CD4-positive, alpha-beta T cell (primary cell): ENCODE measurements around the gene ADGRB3. TPM values are rescaled to one million over a fixed set of nuclear protein-coding genes. Genes with fewer than 3 reads are reported as not detected.

Experiments used
- ATAC-seq: fragments of 200-7000 bp; cut with Tn5 transposase; one replicate; pipeline ENCODE4 v1.10.0; 2022; ENCODE audit warnings: mild to moderate bottlenecking; ENCODE audit not compliant: poor library complexity
- CTCF ChIA-PET: fragments of 350-600 bp; sonication (Branson Sonifier 250); formaldehyde crosslinking; loops from one replicate; lab custom pipeline; 2021; ENCODE audit warnings: antibody characterized with exemption, inconsistent platforms; lab: Charles Lee
- POLR2A ChIA-PET: fragments of 350-600 bp; sonication (Branson Sonifier 250); formaldehyde crosslinking; loops from one replicate; lab custom pipeline; 2021; ENCODE audit warnings: antibody characterized with exemption, inconsistent platforms; lab: Charles Lee
- DNase-seq, 14 experiments: peaks; one replicate each; pipeline ENCODE4 v3.0.0-alpha.2; 2013 to 2020; ENCODE audit warnings: mixed read lengths in 2 of 14
- H3K27ac ChIP-seq, 2 donors: one replicate each; pipeline versions ENCODE4 v1.5.1 to v1.7.0; 2013; ENCODE audit warnings: low read length in 2 of 2, low read depth in 1 of 2, mild to moderate bottlenecking in 1 of 2
- H3K27me3 ChIP-seq, 2 experiments: 1 replicate in 1 of 2; 2 replicates in 1 of 2; pipeline versions ENCODE4 v1.6.1 to v1.7.0; 2013; ENCODE audit warnings: low read length in 2 of 2, control low read depth in 1 of 2, mild to moderate bottlenecking in 1 of 2, moderate library complexity in 1 of 2; ENCODE audit not compliant: insufficient read depth in 2 of 2, control insufficient read depth in 1 of 2
- H3K36me3 ChIP-seq: one replicate; pipeline ENCODE4 v1.6.1; 2013; ENCODE audit warnings: low read length, control low read depth; ENCODE audit not compliant: insufficient read depth
- H3K4me1 ChIP-seq: one replicate; pipeline ENCODE4 v1.6.1; 2013; ENCODE audit warnings: low read length, control low read depth; ENCODE audit not compliant: insufficient read depth
- H3K4me3 ChIP-seq: one replicate; pipeline ENCODE4 v1.5.1; 2013; ENCODE audit warnings: mild to moderate bottlenecking, low read length, moderate library complexity
- H3K9me3 ChIP-seq, 2 experiments: 1 replicate in 1 of 2; 2 replicates in 1 of 2; pipeline versions ENCODE4 v1.6.1 to v1.7.0; 2013; ENCODE audit warnings: low read length in 2 of 2, mild to moderate bottlenecking in 2 of 2, control low read depth in 1 of 2, moderate library complexity in 1 of 2; ENCODE audit not compliant: control insufficient read depth in 1 of 2, insufficient read depth in 1 of 2
- H3K27ac Mint-ChIP-seq: one replicate; pipeline ENCODE4 v1.8.0; 2020; ENCODE audit warnings: mixed read lengths
- H3K27me3 Mint-ChIP-seq: one replicate; pipeline ENCODE4 v1.8.0; 2021; ENCODE audit warnings: mixed read lengths
- H3K36me3 Mint-ChIP-seq: one replicate; pipeline ENCODE4 v1.8.0; 2021; ENCODE audit warnings: low read depth, mixed read lengths
- H3K4me1 Mint-ChIP-seq: one replicate; pipeline ENCODE4 v1.8.0; 2021; ENCODE audit warnings: low read depth, mixed read lengths
- H3K4me3 Mint-ChIP-seq: one replicate; pipeline ENCODE4 v1.8.0; 2020; ENCODE audit warnings: mild to moderate bottlenecking, mixed read lengths
- H3K9me3 Mint-ChIP-seq: one replicate; pipeline ENCODE4 v1.8.0; 2020; ENCODE audit warnings: mixed read lengths
- CTCF ChIP-seq: fragments of 200-600 bp; IDR thresholded peaks from one replicate; pipeline ENCODE4 v1.8.0; 2022; ENCODE audit warnings: antibody characterized with exemption, mild to moderate bottlenecking
- intact Hi-C, 2 experiments: fragments of 100-400 bp; cut with DNase I in 1 of 2; cut with micrococcal nuclease in 1 of 2; formaldehyde crosslinking; loops; one replicate each; pipeline versions ENCODE4 v1.15.1 to v1.9.0; 2023 to 2025; cut with DNase I, micrococcal nuclease
- total RNA-seq, 174 experiments: library from RNA in 2 of 174; stranded (reverse) in 2 of 174; gene quantifications; one replicate each; pipeline ENCODE4 v1.2.3 and lab custom pipeline; 2021 to 2026

The ADGRB3 gene
- total RNA-seq, 2 experiments from 2014 or later: not detected

- no peaks in the 10 kb centered on the region for H3K36me3 Mint-ChIP-seq
- Histone ChIP-seq H3K4me3 (no peak overlapping the region), H3K9me3 (no peaks in the 10 kb centered on the region), H3K27ac (no peak overlapping the region), H3K36me3 (no peaks in the 10 kb centered on the region), H3K4me1 (no peaks in the 10 kb centered on the region), H3K27me3 (no peaks in the 10 kb centered on the region)
- no peaks in the 10 kb centered on the region for H3K27me3 Mint-ChIP-seq
- no peaks in the 10 kb centered on the region for H3K4me1 Mint-ChIP-seq
- intact Hi-C loops: no loop called here
- no peak overlapping the region for H3K27ac Mint-ChIP-seq
- ChIA-PET POLR2A (no interaction called here), CTCF (no interaction called here)
- no peak overlapping the region for H3K4me3 Mint-ChIP-seq
- ATAC-seq (no peak), DNase-seq (no peak)
- TF ChIP-seq CTCF: no peak
- peaks cover 4% of the 10 kb centered on the region for H3K9me3 Mint-ChIP-seq
Measured at GRCh38 chr6:68689910-68690309, 54.8 kb downstream of the ADGRB3 start.

GRCh38 chr6:68691120-68691519 lies 56.0 kb downstream of the ADGRB3 start:
- ATAC-seq (no peak), DNase-seq (no peak)
- H3K27ac Mint-ChIP-seq: no peak overlapping the region
- POLR2A ChIA-PET: no interaction called here
- Histone ChIP-seq H3K27me3 (no peaks in the 10 kb centered on the region), H3K27ac (no peak overlapping the region), H3K9me3 (no peaks in the 10 kb centered on the region), H3K4me3 (no peak overlapping the region), H3K4me1 (no peaks in the 10 kb centered on the region), H3K36me3 (no peaks in the 10 kb centered on the region)
- H3K4me3 Mint-ChIP-seq: no peak overlapping the region
- H3K36me3 Mint-ChIP-seq: no peaks in the 10 kb centered on the region
- no peaks in the 10 kb centered on the region for H3K27me3 Mint-ChIP-seq
- TF ChIP-seq CTCF: no peak
- intact Hi-C loops: no loop called here
- H3K9me3 Mint-ChIP-seq: peaks cover 4% of the 10 kb centered on the region
- no peaks in the 10 kb centered on the region for H3K4me1 Mint-ChIP-seq
- CTCF ChIA-PET: no interaction called here

- no peaks in the 10 kb centered on the region for H3K27me3 ChIP-seq
- Mint-ChIP-seq H3K36me3 (no peaks in the 10 kb centered on the region), H3K9me3 (no peaks in the 10 kb centered on the region), H3K27me3 (no peaks in the 10 kb centered on the region), H3K27ac (no peak overlapping the region), H3K4me1 (no peaks in the 10 kb centered on the region), H3K4me3 (no peak overlapping the region)
- H3K36me3 ChIP-seq: no peaks in the 10 kb centered on the region
- TF ChIP-seq CTCF: no peak
- DNase-seq (no peak), ATAC-seq (no peak)
- POLR2A ChIA-PET: no interaction called here
- H3K4me3 ChIP-seq: no peak overlapping the region
- intact Hi-C loops: no loop called here
- no peaks in the 10 kb centered on the region for H3K4me1 ChIP-seq
- CTCF ChIA-PET: no interaction called here
- no peaks in the 10 kb centered on the region for H3K9me3 ChIP-seq
- H3K27ac ChIP-seq: no peak overlapping the region
Measured at GRCh38 chr6:68693271-68693670, 58.2 kb downstream of the ADGRB3 start.
